HG03354 (cell line): ENCODE results near the gene ACAP1.

Experiments
- ATAC-seq: cut with Tn5 transposase; IDR thresholded peaks from one replicate; pipeline ENCODE4 v1.9.1; 2021; ENCODE audit warnings: mild to moderate bottlenecking; ENCODE audit not compliant: unreplicated experiment, poor library complexity, severe bottlenecking

The ACAP1 gene

DNA sequence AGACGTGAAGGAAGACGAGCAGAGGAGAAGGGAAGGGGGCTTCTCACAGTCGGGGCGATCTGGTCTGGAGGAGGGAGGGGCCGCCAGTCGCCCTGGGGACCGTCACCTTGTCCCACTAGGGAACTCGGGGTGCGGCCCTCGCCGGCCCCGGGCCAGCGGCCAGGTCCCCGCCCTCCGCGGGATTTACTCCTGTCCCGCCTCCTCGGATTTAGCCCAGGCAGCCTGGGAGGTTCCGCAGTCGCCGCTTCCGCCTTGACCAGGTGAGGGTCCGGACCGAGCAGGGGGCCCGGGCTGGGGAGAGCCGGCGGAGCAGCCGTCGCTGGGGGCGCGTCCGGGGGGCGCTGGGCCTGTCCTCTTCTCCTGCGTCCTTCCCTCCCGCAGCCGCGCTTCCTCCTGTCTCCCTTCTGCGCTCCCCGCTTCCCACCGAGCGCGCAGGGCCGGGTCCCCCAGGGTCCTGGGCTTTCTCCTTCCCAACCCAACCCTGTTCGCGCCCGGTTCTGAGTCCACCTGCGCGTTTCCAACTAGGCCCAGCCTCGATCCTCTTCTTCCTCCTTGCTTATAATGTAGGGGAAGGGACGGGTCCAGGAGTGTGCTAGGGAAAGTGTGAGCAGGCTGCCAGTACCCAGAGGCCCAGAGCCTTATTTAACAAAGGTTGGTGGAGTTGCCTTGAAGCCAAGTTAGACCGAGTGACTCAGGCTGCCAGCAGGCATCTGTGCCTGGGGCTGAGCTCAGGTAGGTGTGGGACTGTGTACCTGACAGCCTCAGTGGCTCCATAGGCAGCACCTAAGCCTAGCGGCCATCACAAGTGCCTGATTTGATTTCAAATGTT lies 44.7 kb downstream of the ACAP1 start, which contains the start of gene TNK1:
Gene TNK1, plus strand, starts transcription at position 235 of the 829 bp plus-strand sequence. CDS start 1,838 bp downstream, outside the sequence.
- no peak for ATAC-seq

DNA sequence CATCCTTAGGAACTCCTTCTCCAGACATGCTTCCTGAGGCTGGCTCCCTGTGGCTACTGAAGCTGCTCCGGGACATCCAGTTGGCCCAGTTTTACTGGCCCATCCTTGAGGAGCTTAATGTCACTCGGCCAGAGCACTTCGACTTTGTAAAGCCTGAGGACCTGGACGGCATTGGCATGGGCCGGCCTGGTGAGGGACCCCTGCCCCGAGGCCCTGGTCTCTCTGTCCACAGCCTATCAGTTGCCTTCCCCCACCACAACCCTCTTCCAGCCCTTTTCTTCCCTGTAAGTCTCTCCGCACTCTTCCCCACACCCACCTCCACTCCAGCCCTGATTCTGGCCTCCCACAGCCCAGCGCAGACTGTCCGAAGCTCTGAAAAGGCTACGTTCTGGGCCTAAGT lies 46.6 kb downstream of the ACAP1 start:
- ATAC-seq, result no peak

DNA sequence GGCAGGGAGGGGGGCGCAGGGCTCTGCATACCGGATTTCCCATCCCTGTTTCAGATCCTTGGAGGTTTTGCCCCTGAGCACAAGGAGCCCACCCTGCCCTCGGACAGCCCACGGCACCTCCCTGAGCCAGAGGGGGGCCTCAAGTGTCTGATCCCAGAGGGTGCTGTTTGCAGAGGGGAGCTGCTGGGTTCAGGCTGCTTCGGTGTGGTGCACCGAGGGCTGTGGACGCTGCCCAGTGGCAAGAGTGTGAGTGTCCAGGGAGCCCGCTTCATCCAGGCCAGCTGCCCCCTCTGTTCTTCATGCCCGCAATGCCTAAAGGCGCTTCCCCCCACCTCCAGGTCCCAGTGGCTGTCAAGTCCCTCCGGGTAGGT lies 47.0 kb downstream of the ACAP1 start:
- ATAC-seq, result no peak

DNA sequence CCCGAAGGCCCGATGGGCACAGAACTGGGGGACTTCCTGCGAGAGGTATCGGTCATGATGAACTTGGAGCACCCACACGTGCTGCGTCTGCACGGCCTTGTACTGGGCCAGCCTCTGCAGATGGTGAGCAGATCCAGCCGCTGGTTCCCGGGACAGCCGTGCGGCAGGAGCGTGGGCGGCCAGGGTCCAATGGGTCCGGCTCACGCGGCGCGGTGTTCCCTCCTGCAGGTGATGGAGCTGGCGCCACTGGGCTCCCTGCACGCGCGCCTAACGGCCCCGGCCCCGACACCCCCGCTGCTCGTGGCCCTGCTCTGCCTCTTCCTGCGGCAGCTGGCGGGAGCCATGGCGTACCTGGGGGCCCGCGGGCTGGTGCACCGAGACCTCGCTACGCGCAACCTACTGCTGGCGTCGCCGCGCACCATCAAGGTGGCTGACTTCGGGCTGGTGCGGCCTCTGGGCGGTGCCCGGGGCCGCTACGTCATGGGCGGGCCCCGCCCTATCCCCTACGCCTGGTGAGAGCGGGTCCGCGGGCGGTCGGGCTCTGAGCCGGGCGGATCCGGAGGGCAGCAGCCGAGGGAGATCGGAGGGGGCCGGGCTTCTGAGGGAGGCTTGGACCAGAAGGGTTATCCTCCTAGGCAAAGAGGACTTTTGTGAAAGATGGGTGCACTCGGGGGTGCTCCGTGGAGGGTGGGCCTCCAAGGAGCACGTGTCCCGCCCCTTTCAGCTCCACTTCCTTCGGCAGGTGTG lies 47.6 kb downstream of the ACAP1 start:
- no peak for ATAC-seq

DNA sequence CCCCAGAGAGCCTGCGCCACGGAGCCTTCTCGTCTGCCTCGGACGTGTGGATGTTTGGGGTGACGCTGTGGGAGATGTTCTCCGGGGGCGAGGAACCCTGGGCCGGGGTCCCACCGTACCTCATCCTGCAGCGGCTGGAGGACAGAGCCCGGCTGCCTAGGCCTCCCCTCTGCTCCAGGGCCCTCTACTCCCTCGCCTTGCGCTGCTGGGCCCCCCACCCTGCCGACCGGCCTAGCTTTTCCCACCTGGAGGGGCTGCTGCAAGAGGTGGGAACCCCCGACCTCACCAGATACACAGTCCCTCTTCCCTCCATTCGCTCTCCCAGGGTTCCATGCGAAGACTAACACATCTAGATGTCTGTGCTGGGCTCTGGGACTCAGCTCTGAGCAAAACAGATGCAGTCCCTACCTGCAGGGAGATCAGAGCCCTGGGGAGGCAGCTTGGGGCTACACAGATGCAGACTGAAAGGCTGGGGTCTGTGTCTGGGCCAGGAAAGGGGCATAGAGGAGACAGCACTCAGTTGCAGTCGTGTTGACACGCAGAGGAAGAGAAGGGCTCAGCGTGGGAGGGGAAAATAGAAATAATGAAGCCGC lies 48.3 kb downstream of the ACAP1 start:
- no peak for ATAC-seq

DNA sequence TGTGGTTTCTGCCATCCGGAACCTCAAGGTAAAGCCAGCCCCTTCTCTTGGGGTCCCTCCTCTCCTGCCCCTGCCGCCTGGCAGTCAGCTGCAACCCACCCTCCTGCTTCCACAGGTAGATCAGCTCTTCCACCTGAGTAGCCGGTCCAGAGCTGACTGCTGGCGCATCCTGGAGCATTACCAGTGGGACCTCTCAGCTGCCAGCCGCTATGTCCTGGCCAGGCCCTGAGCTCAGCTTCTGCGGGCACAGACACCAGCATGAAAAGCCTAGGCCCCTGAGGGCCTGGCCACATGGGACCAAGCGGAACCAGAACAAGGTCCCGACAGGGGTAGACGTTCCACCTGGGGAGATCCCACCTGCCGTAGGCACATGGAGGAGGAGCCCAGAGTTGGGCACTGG lies 52.5 kb downstream of the ACAP1 start:
- ATAC-seq, result no peak

DNA sequence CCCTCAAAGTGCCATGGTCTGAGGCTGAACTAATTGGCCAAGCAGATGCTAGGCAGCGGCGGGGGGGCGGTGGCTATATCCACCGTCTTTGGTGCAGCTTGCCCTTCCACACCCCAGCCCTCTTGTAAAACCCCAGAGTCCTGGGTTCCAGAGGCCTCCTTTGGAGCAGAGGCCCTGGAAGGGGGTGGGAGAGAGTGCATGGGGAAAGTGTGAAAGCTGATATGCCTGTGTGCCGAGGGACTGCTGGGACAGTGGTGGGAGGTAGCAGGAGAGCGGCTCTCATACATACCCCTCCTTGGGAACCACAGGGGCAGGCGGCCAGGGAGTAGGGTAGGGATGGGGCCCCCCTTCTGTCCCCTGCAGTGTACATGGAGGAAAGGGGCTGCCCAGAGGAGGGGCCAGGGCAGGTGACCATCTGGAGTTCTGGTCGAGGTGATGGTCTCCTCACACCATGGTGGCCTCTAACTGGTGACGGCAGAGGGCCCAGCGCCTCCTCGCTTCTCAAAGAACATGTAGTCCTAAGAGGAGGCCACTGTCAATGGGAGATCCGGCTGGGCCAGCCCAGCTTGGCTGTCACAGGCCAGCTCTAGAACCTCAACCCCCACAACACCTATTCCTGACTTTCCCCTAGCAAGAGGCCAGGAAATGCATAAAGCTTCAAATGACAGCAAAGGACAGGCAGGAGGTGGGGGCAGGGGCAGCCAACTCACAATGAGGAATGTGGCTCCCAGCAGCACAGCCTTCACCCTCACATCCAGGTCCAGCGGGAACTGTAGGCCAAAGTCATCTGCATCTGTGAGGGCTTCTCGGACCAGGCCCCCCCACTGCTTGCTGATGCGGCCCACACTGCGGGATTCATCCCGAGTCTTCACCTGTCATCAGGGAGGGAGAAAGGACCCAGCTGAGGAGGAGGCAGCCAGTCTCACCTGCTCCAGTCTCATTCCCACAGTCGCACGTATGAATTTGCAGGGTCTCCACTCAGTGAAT lies 53.9 kb downstream of the ACAP1 start:
- no peak for ATAC-seq

DNA sequence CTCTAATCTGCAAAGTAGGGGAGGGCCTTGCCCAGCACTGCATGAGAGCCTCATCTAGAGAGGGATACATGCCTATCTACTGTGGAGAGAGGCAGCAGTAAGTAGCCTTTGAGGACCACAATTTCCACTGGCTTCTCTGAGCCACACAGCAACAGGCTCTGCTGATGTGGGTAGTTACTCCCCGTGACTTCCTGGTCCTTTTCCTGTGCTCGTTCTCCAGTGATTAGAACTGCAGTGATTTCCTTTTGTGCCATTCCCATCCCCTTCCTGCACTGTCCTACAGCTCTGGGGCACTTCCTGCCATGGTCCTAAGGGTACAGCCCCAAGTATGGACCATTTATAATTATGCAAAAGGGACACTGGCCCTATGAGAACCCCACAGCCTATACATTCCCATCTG lies 55.0 kb downstream of the ACAP1 start:
- no peak for ATAC-seq

DNA sequence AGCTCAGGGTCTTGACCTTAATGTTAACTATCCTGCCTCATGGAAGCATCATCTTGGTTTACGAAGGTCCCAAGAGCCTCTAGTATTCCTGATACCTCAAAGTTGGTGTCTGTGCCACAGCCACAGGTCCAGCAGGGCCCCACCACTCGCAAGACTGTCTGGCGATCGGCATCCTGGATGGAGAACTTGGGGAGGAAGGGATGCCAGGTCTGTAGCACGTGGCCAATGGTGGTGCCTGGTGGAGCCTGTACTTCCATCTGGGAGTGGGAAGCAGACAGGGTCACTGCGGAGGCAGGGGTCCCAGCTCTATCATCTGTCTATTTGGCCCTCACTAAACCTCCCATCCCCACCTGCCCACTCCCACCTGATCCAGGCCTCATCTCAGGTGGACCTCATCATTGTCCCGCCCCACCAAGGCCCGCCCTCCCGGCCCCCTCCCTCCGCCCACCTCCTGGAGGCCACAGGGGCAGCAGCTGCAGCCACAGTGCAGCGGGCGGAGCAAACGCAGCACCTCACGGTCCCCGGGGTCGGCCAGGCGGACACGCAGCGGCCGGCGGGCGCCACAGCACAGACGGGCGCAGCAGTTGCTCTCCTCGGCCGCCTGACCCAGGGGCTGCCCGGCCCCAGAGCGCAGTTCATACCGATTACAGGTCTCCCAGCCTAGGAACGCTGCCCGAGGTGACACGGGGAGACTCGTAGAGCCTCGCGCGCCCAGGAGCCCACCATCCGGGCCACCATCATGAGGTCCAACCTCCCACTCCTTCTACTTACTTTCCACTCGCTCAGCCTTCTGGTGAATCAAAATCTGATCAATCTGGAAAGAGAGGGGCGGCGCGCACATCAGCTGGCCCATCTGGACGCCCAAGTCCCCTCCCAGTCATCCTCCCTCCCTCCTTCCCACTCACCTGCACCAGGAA lies 56.6 kb downstream of the ACAP1 start:
- ATAC-seq, result no peak

DNA sequence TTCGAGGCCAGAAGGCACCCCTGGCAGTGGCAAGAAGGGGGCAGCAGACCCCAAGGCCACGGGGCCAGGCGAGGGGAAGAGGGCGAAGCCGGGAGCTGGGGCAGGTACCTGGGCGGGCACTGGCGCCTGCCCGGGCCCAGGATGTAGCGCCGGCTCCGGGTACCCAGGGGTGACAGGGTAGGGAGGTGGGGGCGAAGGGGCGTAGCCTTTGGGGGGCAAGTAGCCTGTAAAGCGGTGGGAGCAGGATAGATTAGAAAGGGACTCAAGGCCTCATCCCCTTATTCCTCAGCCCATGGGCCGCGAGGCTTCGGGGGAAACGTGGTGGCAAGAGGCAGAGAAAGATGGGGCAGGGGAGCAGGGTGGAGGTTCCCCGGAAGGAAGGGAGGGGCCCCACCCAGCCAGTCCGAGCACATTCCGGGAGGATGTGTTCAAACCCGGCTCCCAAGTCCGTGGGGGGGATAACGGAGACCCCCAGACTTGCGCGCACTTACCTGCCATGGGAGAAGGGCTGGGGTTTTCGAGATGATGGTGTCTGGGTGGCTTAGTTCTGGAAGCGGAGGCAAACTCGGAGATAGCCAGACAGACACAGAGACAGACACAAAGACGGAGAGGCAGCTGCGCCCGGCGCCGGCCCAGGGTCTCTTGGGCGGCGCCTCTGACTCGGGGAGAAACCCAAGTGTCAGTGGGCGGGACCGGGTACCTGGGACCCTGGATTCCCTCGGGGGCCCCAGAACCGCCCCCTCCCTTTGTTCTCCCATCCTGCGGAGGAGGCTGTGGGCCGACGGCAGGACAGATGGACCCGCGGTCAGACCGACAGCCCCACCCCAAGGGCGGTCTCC lies 57.5 kb downstream of the ACAP1 start:
- ATAC-seq, result peak; percentile 46

DNA sequence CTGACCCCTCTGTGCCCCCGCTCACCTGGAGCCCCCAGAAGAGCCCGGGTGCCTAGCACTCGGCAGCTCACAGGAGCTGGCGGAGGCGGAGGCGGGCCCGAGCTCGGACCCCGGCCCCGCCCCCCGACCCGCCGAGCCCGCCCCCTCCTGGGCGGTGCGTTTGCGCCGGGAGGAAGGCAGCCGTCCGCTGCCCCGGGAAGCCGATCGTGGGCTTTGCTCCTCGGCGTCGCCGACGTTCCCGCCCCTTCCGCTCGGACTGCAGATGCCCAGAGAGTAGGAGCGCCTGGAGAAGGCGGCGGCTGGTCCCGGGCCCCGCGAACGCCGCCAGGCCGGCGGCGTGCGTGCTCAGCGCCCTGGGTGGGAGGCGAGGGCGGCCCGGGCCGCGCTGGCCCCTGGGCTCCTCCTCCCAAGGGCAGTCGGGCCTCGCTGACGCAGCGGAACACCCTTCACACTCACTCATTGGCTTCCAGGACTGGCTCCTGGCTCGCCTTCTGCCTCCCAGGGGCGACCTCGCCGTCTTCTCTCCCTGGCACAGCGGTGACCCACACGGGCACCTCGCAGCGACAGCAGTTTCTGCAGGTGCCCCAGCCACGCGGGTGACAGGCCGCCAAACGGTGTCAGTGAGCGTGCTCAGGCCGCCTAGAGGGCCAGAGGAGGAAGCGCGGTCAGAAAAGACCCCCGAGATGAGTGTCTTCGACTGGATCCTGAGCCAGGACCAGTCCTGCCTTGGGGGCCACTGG lies 58.3 kb downstream of the ACAP1 start, which contains the start of gene PLSCR3:
Gene PLSCR3, minus strand, starts transcription at position 74 of the 740 bp plus-strand sequence. CDS start 415 bp downstream, outside the sequence.
- ATAC-seq, result peak; percentile 80

DNA sequence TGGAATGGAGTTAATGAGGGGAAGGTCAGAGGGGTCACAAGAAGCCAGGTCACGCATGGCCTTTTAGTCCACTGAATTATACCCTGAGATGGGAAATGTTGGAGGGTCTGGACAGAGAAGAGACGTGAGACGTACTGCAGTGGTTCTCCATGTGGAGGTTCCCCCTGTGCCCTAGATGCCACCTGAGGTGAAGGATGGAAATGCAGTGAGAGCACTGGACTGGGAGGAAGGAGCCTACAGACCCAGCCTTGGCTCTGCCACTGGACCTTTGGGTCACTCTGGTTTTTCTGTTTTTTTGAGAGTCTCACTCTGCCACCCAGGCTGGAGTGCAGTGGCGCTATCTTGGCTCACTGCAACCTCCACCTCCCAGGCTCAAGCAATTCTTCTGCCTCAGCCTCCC lies 59.8 kb downstream of the ACAP1 start:
- no peak for ATAC-seq

DNA sequence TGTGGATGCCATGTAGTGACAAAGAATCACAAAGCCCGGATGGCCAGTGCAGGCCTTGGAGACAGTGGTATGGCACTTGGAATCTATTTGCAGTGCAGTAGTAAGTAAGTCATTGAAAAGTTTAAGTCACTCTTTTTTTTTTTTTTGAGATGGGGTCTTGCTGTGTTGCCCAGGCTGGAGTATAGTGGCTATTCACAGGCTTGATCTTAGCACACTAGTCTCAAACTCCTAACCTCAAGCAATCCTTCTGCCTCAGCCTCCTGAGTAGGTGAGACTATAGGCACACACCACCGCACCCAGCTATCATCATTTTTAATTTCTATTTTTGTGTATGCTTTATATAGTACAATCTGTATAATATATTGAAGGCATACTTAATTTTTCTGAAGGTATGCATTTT lies 62.3 kb downstream of the ACAP1 start:
- ATAC-seq, result no peak
